Measurements from ENCODE around the gene HPGD. TPM values are rescaled to one million over a fixed set of nuclear protein-coding genes. Genes with fewer than 3 reads are reported as not detected.

Gene HPGD
- total and polyA plus RNA-seq, 2 of the 8 experiments (the other 6 are each of a cell fraction or from before 2014, with no cell fraction given) = 1.1 to 1.3 TPM

DNA sequence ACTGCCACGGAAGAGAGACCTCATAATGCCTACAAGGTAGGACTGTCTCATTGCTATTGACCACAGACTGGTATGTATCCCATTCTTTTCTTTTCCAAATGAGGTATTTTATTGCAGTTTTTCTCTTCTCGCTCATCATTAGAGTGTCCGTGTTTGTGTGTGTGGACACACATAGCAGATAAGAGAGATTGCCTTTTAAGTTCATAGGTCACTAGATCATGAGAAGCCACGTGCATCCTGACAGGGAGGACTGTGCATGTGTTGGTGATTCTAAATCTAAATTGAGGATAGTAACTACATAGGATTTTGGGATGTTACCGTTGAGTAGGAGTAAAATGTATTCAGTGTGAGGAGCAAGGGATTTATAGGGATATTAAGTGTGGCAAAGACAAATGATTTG is 37.3 kb downstream of the HPGD start:
- POLR2A ChIA-PET (ENCODE audit: partially characterized antibody) = no interaction called here
- no peak overlapping the region for H2BK12ac ChIP-seq (ENCODE audit: low read depth, low read length)
- CTCF ChIA-PET (ENCODE audit: partially characterized antibody) = no interaction called here
- no peak for TF ChIP-seq BRCA1 (IDR thresholded peaks at IDR 0.05; ENCODE audit: low read depth, low read length)
- TF ChIP-seq, protein P1, sequence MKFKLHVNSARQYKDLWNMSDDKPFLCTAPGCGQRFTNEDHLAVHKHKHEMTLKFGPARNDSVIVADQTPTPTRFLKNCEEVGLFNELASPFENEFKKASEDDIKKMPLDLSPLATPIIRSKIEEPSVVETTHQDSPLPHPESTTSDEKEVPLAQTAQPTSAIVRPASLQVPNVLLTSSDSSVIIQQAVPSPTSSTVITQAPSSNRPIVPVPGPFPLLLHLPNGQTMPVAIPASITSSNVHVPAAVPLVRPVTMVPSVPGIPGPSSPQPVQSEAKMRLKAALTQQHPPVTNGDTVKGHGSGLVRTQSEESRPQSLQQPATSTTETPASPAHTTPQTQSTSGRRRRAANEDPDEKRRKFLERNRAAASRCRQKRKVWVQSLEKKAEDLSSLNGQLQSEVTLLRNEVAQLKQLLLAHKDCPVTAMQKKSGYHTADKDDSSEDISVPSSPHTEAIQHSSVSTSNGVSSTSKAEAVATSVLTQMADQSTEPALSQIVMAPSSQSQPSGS (IDR thresholded peaks at IDR 0.05; ENCODE audit: low read length) = no peak
- TF ChIP-seq PHF8 (conservative IDR thresholded peaks at IDR 0.05; ENCODE audit: low read depth, low read length) = no peak
- no peak for TF ChIP-seq EZH2 (IDR thresholded peaks at IDR 0.05; ENCODE audit: low read depth, low read length, severe bottlenecking)
- no peak for TF ChIP-seq BACH1 (IDR thresholded peaks at IDR 0.05; ENCODE audit: low read length)
- no peak for TF ChIP-seq HDAC6 (IDR thresholded peaks at IDR 0.05; ENCODE audit: low read depth, low read length)
- no peak for TF ChIP-seq MAFK (IDR thresholded peaks at IDR 0.05; ENCODE audit: low read depth, low read length)
- no peak for TF ChIP-seq ZNF274 (IDR thresholded peaks at IDR 0.05; ENCODE audit: borderline replicate concordance, extremely low read depth, low read length)
- no peak for TF ChIP-seq SUZ12 (IDR thresholded peaks at IDR 0.05; ENCODE audit: low read length)
- no peak for TF ChIP-seq POLR2AphosphoS5 (IDR thresholded peaks at IDR 0.05; ENCODE audit: low read depth, low read length)
- TF ChIP-seq CBX5 (IDR thresholded peaks at IDR 0.05; ENCODE audit: low read depth, low read length) = no peak
- TF ChIP-seq RBBP5 (IDR thresholded peaks at IDR 0.05; ENCODE audit: borderline replicate concordance, low read depth, low read length) = no peak
- no peak for TF ChIP-seq RAD21 (IDR thresholded peaks at IDR 0.05 in 1 of 2, conservative IDR thresholded peaks at IDR 0.05 in 1 of 2; ENCODE audit: low read depth in 2 of 2, low read length in 2 of 2)

More for the DNA sequence above, 37.3 kb downstream of the HPGD start:
- Histone ChIP-seq H3K23ac (ENCODE audit: insufficient read length) (no peak overlapping the region), H3K56ac (replicated peaks; ENCODE audit: insufficient read length, low read depth, low read length) (no peak overlapping the region), H3K79me2 (ENCODE audit: control insufficient read depth in 1 of 2, insufficient read depth in 2 of 2, low read length in 2 of 2) (no peaks in the 10 kb centered on the region), H2AFZ (ENCODE audit: low read length) (no peak overlapping the region), H3K18ac (ENCODE audit: extremely low read depth, low read length) (no peak overlapping the region), H3K4me3 (ENCODE audit: extremely low read depth in 1 of 4, insufficient read depth in 2 of 4, low read depth in 3 of 4, low read length in 4 of 4) (no peak overlapping the region), H2AK5ac (ENCODE audit: low read depth, low read length) (no peak overlapping the region), H3K9ac (replicated peaks in 1 of 4; ENCODE audit: extremely low read depth in 1 of 4, low read depth in 3 of 4, low read length in 3 of 4) (no peak overlapping the region), H3K14ac (ENCODE audit: insufficient read length) (no peak overlapping the region), H3K79me1 (ENCODE audit: low read depth, low read length) (no peaks in the 10 kb centered on the region), H2BK5ac (ENCODE audit: low read depth, low read length) (no peak overlapping the region), H4K91ac (replicated peaks; ENCODE audit: insufficient read length, low read length) (no peak overlapping the region), H4K20me1 (replicated peaks in 1 of 2; ENCODE audit: control insufficient read depth in 1 of 2, insufficient read depth in 2 of 2, low read length in 2 of 2) (no peaks in the 10 kb centered on the region), H2BK15ac (ENCODE audit: low read length) (no peak overlapping the region), H3K9me3 (ENCODE audit: insufficient read depth in 2 of 2, low read depth in 1 of 2, low read length in 1 of 2) (no peaks in the 10 kb centered on the region), H3K4ac (replicated peaks; ENCODE audit: insufficient read length, low read depth, low read length) (no peak overlapping the region), H3K36me3 (ENCODE audit: control insufficient read depth in 2 of 4, insufficient read depth in 4 of 4, low read length in 3 of 4) (no peaks in the 10 kb centered on the region), H4K5ac (ENCODE audit: insufficient read length, low read depth, low read length) (no peak overlapping the region), H2BK120ac (replicated peaks; ENCODE audit: low read depth, low read length) (no peak overlapping the region), H3K27me3 (replicated peaks in 1 of 4; ENCODE audit: control insufficient read depth in 3 of 4, extremely low read depth in 1 of 4, insufficient read depth in 3 of 4, low read length in 3 of 4) (no peaks in the 10 kb centered on the region), H3K27ac (ENCODE audit: low read depth, low read length) (no peak overlapping the region), H4K8ac (ENCODE audit: extremely low read depth, insufficient read depth, low read length) (no peak overlapping the region), H3K4me2 (ENCODE audit: insufficient read depth in 1 of 2, low read depth in 2 of 2, low read length in 2 of 2) (no peak overlapping the region), H2BK20ac (ENCODE audit: low read length) (no peak overlapping the region), H3K4me1 (replicated peaks in 1 of 4; ENCODE audit: control insufficient read depth in 3 of 4, insufficient read depth in 4 of 4, low read length in 3 of 4) (no peaks in the 10 kb centered on the region), H3K23me2 (ENCODE audit: low read depth, low read length) (no peaks in the 10 kb centered on the region)
- FAIRE-seq (no peak), DNase-seq (ENCODE audit: low read depth in 1 of 2, low spot score in 2 of 2) (no peak)
- WGBS, 2 experiments (ENCODE audit: extremely low coverage in 1 of 2, insufficient coverage in 1 of 2, insufficient read length in 1 of 2, insufficient replicate concordance in 2 of 2, low coverage in 1 of 2, low lambda C conversion rate in 2 of 2, missing lambda C conversion rate in 1 of 2) = 92% methylated on average over 5 of the region's 5 CpGs; no CpG with 5 or more reads in 1 of the 2 experiments
